Measurements from ENCODE around the gene CYP2D6.
A peak's percentile ranks its signal among the peaks of the same experiment; 100 is the strongest.

The CYP2D6 gene

DNA sequence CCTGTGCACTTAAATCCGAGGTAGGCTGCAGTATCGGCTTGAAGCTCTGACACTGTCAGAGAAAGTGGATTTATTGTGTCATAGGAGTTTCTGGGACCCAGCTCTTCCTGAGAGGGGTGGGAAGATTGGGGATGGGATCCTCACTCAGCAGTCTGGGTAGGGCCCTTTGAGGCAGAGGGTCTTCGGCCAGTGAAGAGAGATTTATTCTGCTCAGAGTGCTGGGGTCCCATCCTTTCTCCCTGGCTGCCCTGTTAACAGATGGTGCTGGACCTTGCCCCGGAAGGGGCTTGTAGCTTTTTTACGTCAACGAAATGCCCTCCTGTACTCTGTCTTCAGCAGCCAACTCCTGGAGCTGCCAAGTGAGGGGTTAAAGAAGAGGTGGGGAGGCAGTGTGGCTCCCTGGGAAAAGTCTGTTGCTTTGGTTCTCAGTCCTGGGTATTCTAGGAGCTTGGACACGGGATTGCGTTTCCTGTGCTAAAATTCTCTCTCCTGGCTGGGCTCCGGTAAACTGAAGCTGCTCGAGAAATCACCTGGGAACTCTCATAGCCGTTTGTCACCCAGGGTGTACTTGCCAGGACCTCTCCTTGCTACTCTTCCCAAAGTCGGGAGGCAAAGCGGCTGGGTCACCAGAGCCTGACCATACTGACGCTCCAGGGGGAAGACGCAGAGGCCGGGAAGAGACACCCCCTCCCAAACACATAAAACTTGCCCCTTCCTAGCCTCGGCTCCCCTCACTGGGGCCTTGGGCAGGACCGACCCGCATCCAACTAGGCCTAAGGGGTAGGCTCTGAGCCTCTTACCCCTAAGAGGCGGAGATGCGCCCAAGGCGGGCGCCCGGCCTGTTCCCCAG is 51.9 kb downstream of the CYP2D6 start:
- H3K36me3 ChIP-seq, result peaks cover 22% of the 10 kb centered on the region
- no peaks in the 10 kb centered on the region for H3K27me3 ChIP-seq
- TF ChIP-seq CTCF (IDR thresholded peaks at IDR 0.05; ENCODE audit: low read depth, low read length), result no peak
- no peak for DNase-seq
- H3K4me1 ChIP-seq, result peaks cover 6% of the 10 kb centered on the region
- peak overlapping the region; percentile 89 for H3K4me3 ChIP-seq (ENCODE audit: low read depth, low read length)
- H3K9me3 ChIP-seq, result no peaks in the 10 kb centered on the region

DNA sequence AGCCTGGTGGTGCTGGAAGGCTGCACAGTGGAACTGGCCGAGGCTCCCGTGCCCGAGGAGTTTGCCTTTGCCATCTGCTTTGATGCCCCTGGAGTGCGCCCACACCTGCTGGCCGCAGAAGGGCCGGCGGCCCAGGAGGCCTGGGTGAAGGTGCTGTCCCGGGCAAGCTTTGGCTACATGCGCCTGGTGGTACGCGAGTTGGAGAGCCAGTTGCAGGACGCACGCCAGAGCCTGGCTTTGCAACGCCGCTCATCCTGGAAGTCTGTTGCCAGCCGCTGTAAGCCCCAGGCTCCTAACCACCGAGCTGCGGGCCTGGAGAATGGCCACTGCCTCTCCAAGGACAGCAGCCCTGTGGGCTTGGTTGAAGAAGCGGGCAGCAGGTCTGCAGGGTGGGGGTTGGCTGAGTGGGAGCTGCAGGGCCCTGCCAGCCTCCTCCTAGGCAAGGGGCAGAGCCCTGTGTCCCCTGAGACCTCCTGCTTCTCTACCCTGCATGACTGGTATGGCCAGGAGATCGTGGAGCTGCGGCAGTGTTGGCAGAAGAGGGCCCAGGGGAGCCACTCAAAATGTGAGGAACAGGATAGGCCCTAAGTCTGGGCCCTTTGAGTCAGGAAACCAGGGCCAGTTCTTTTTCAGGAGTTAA is 53.0 kb downstream of the CYP2D6 start:
- H3K9me3 ChIP-seq, result no peaks in the 10 kb centered on the region
- H3K36me3 ChIP-seq, result peaks cover 11% of the 10 kb centered on the region
- H3K4me1 ChIP-seq, result peaks cover 6% of the 10 kb centered on the region
- no peak for DNase-seq
- no peak overlapping the region for H3K4me3 ChIP-seq (ENCODE audit: low read depth, low read length)
- no peaks in the 10 kb centered on the region for H3K27me3 ChIP-seq
- no peak for TF ChIP-seq CTCF (IDR thresholded peaks at IDR 0.05; ENCODE audit: low read depth, low read length)

DNA sequence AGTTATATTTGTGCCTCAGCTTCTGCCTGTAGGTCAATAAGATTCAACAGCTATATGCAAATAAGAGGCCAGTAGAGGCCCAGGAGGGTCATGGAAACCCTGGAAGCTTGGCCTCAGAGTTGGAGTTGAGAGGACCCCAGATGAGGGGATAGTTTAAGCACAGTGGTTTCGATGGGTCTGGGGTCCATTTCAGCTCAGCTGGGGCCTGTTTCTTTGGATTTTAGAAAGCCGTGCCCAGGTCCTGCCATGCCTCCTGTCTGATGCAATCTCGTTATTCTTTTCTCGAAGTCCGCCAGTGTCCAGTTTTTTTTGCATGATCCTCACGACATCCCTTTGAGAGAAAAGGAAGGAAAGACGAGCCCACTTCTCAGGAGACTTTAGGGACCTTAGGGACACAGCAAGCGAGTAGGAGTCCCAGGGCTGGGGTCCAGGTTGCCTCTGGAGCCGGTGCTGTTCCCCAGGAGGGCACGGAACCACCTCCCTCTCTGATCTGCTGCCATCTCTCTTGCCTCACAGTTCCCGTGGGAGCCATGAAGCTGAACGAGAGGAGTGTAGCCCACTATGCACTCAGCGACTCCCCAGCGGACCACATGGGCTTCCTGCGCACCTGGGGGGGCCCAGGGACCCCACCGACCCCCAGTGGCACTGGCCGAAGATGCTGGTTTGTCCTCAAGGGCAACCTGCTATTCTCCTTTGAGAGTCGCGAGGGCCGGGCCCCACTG is 53.7 kb downstream of the CYP2D6 start:
- no peak for DNase-seq
- Histone ChIP-seq H3K4me1 (peaks cover 6% of the 10 kb centered on the region), H3K27me3 (no peaks in the 10 kb centered on the region), H3K36me3 (peaks cover 4% of the 10 kb centered on the region), H3K9me3 (no peaks in the 10 kb centered on the region), H3K4me3 (ENCODE audit: low read depth, low read length) (no peak overlapping the region)
- TF ChIP-seq CTCF (IDR thresholded peaks at IDR 0.05; ENCODE audit: low read depth, low read length), result no peak
